Subcutaneous abdominal adipose tissue (tissue), 5 donors: ENCODE results near the gene OTUD7B.
A peak's percentile ranks its signal among the peaks of the same experiment; 100 is the strongest.

Experiments used
- H3K27ac ChIP-seq: one replicate; pipeline ENCODE4 v1.7.0; 2013; ENCODE audit warnings: low read depth, mild to moderate bottlenecking, inconsistent platforms, low read length, moderate library complexity
- H3K27me3 ChIP-seq, 5 donors: one replicate each; pipeline ENCODE4 v1.7.0; 2013; ENCODE audit warnings: low read length in 5 of 5, inconsistent platforms in 1 of 5; ENCODE audit not compliant: control insufficient read depth in 5 of 5, insufficient read depth in 4 of 5
- H3K36me3 ChIP-seq, 5 donors: one replicate each; pipeline ENCODE4 v1.7.0; 2013; ENCODE audit warnings: low read length in 5 of 5; ENCODE audit not compliant: control insufficient read depth in 5 of 5, insufficient read depth in 5 of 5
- H3K4me1 ChIP-seq, 5 donors: one replicate each; pipeline ENCODE4 v1.7.0; 2013; ENCODE audit warnings: low read length in 5 of 5, mild to moderate bottlenecking in 3 of 5, moderate library complexity in 1 of 5; ENCODE audit not compliant: control insufficient read depth in 5 of 5, insufficient read depth in 5 of 5
- H3K4me3 ChIP-seq, 5 donors: one replicate each; pipeline ENCODE4 v1.7.0; 2013; ENCODE audit warnings: low read length in 5 of 5, low read depth in 1 of 5
- H3K9ac ChIP-seq, 5 donors: one replicate each; pipeline ENCODE4 v1.7.0; 2013; ENCODE audit warnings: low read length in 5 of 5, mild to moderate bottlenecking in 4 of 5, moderate library complexity in 3 of 5
- H3K9me3 ChIP-seq, 5 donors: one replicate each; pipeline ENCODE4 v1.7.0; 2013; ENCODE audit warnings: low read length in 5 of 5; ENCODE audit not compliant: control insufficient read depth in 5 of 5
- donor health status: healthy.
- donor health status: healthy.
- donor health status: healthy.
- donor health status: healthy.
- donor health status: healthy.

Gene OTUD7B

GRCh38 chr1:149916193-149916897 is 94.2 kb downstream of the OTUD7B start:
- H3K9ac ChIP-seq: no peak overlapping the region
- H3K36me3 ChIP-seq: no peaks in the 10 kb centered on the region
- H3K27me3 ChIP-seq: peaks cover 5 to 20% (median 9%) of the 10 kb centered on the region in 5 donors
- peaks cover 0 to 4% (median 0%) of the 10 kb centered on the region in 5 donors for H3K4me1 ChIP-seq
- no peaks in the 10 kb centered on the region for H3K9me3 ChIP-seq
- H3K4me3 ChIP-seq: no peak overlapping the region
- H3K27ac ChIP-seq: no peak overlapping the region

- H3K36me3 ChIP-seq: no peaks in the 10 kb centered on the region
- peaks cover 0 to 4% (median 0%) of the 10 kb centered on the region in 5 donors for H3K4me1 ChIP-seq
- H3K9ac ChIP-seq: no peak overlapping the region
- no peak overlapping the region for H3K27ac ChIP-seq
- no peak overlapping the region for H3K4me3 ChIP-seq
- no peaks in the 10 kb centered on the region for H3K9me3 ChIP-seq
- H3K27me3 ChIP-seq: peaks cover 5 to 20% (median 9%) of the 10 kb centered on the region in 5 donors
Observed at GRCh38 chr1:149915429-149916192, 94.9 kb downstream of the OTUD7B start.

- no peak overlapping the region for H3K27ac ChIP-seq
- H3K9me3 ChIP-seq: no peaks in the 10 kb centered on the region
Observed at GRCh38 chr1:149914545-149914944, 96.0 kb downstream of the OTUD7B start.

GRCh38 chr1:149906570-149907075 is 103.9 kb downstream of the OTUD7B start:
- no peaks in the 10 kb centered on the region for H3K9me3 ChIP-seq
- H3K9ac ChIP-seq: no peak overlapping the region
- no peak overlapping the region for H3K27ac ChIP-seq
- peaks cover 0 to 9% (median 3%) of the 10 kb centered on the region in 5 donors for H3K27me3 ChIP-seq
- H3K36me3 ChIP-seq: no peaks in the 10 kb centered on the region
- H3K4me1 ChIP-seq: no peaks in the 10 kb centered on the region
- no peak overlapping the region for H3K4me3 ChIP-seq

More at GRCh38 chr1:149914545-149914944, 96.0 kb downstream of the OTUD7B start:
- Histone ChIP-seq H3K9ac (no peak overlapping the region), H3K36me3 (no peaks in the 10 kb centered on the region), H3K27me3 (peaks cover 5 to 22% (median 9%) of the 10 kb centered on the region in 5 donors), H3K4me3 (no peak overlapping the region), H3K4me1 (peaks cover 0 to 4% (median 0%) of the 10 kb centered on the region in 5 donors)

DNA sequence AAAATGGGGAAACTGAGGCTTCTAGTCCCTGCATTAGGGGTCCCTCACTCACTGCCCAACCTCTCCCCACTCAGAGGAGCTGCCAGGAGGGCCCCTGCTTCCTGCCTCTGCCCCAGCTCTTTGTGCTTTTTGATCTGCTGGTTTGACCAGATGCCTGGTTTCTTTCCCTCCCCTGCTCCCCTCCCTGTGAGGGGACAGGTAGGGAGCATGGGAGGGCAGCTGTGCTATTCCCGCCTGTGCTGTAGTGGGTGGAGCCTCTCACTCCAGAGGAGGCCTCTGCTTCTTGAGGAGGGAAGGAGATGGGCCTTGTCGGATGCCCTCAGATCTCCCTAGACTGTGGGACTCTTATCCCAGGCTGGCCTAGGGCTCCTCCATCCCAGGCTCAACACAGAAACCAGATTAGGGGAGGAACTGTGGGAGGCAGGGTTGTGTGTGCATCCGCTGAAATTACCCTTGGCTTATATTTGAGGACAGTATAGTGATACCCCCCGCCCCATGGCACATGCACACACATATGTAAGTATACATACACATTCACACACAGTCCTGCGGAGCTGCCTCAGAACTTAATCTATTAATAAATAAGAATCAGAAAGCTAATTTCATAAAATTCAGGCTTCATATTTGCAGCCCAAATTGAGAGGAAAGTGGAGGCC is 106.6 kb downstream of the OTUD7B start:
- no peaks in the 10 kb centered on the region for H3K9me3 ChIP-seq
- no peaks in the 10 kb centered on the region for H3K36me3 ChIP-seq
- H3K4me1 ChIP-seq: peaks cover 4 to 16% (median 14%) of the 10 kb centered on the region in 5 donors
- no peak overlapping the region for H3K4me3 ChIP-seq
- no peak overlapping the region for H3K27ac ChIP-seq
- H3K27me3 ChIP-seq: peaks cover 0 to 8% (median 2%) of the 10 kb centered on the region in 5 donors
- no peak overlapping the region for H3K9ac ChIP-seq

DNA sequence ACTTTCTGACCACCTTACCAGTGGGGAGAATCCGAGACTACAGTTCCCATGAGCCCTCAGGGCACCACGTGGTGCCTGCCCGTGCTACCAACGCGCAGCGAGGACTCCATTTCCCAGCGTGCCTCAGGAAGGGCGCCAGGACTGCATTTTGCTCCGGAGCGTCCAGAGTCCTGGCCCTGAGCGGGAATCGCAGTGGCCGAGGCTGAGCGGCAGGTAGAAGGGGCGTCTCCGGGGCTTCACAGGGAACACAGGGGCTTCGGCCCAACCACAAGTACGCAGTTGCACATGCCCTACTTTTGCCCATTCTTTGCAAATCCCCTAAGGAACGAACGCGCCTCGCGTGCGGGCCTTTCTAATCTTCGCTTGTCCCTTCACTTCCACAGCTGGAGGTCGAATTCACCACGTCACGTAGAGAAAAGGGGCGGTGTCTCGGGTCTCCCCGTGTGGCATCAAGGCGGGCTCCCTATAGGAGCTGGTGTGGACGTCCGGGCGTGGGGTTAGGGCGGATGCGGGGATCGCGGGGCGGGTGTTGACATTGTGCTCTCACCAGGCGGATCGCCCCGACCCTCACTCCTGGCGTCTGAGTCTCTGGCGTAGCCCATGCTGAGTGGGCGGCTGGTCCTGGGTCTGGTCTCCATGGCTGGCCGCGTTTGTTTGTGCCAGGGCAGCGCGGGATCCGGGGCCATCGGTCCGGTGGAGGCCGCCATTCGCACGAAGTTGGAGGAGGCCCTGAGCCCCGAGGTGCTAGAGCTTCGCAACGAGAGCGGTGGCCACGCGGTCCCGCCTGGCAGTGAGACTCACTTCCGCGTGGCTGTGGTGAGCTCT is 110.9 kb downstream of the OTUD7B start, which contains the start of gene BOLA1:
Gene BOLA1 (plus strand): TSS at position 109 of the 825 bp plus-strand sequence. CDS start 492 bp downstream, at position 601.
- peak within 1 kb of the TSS; percentile 78 for H3K27ac ChIP-seq
- H3K4me3 ChIP-seq: peak within 1 kb of the TSS; percentile 76 to 93 (median 88)
- H3K9ac ChIP-seq: peak within 1 kb of the TSS; percentile 57 to 88 (median 81)
- H3K9me3 ChIP-seq: no peaks in the 10 kb centered on the region
- H3K36me3 ChIP-seq: no peaks in the 10 kb centered on the region
- H3K27me3 ChIP-seq: no peaks in the 10 kb centered on the region
- H3K4me1 ChIP-seq: peaks cover 4 to 16% (median 14%) of the 10 kb centered on the region in 5 donors

DNA sequence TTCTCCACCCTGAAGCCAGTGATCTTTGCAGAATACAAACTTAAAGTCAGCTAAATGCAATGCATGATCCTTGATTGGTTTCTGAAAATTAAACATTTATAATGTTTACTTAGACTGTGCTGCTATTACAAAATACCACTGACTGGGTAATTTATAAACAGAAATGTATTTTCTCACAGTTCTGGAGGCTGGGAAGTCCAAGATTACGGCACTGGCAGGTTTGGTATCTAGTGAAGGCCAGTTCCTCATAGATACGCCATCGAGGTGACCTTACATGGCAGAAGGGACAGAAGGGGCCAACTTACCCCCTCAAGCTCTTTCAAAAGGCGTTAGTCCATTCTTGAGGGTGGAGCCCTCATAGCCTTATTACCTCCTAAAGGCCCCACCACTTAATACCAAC is 114.0 kb downstream of the OTUD7B start:
- no peaks in the 10 kb centered on the region for H3K36me3 ChIP-seq
- peaks cover 4 to 16% (median 14%) of the 10 kb centered on the region in 5 donors for H3K4me1 ChIP-seq
- H3K27me3 ChIP-seq: no peaks in the 10 kb centered on the region
- H3K27ac ChIP-seq: no peak overlapping the region
- H3K4me3 ChIP-seq: no peak overlapping the region
- H3K9me3 ChIP-seq: no peaks in the 10 kb centered on the region
- no peak overlapping the region for H3K9ac ChIP-seq

- Histone ChIP-seq H3K36me3 (no peaks in the 10 kb centered on the region), H3K9ac (peak overlapping the region in 4 of 5 donors; percentile 30 to 89 (median 74)), H3K4me1 (peaks cover 0 to 35% (median 30%) of the 10 kb centered on the region in 5 donors), H3K9me3 (no peaks in the 10 kb centered on the region), H3K27me3 (no peaks in the 10 kb centered on the region), H3K27ac (peak overlapping the region; percentile 93), H3K4me3 (peak overlapping the region; percentile 62 to 86 (median 81))
Observed at GRCh38 chr1:149888999-149889289, 121.6 kb downstream of the OTUD7B start.

GRCh38 chr1:149888247-149888998 is 122.1 kb downstream of the OTUD7B start:
- Histone ChIP-seq H3K9ac (peak overlapping the region; percentile 30 to 89 (median 76)), H3K36me3 (no peaks in the 10 kb centered on the region), H3K27ac (peak overlapping the region; percentile 93), H3K27me3 (no peaks in the 10 kb centered on the region), H3K4me1 (peaks cover 0 to 37% (median 32%) of the 10 kb centered on the region in 5 donors), H3K4me3 (peak overlapping the region; percentile 62 to 86 (median 81)), H3K9me3 (no peaks in the 10 kb centered on the region)
